Liver (tissue), 9 donors: ENCODE data around the gene ANXA6. TPM values are rescaled to one million over a fixed set of nuclear protein-coding genes. Genes with fewer than 3 reads are reported as not detected.

Experiments
- DNase-seq: peaks from one replicate; pipeline ENCODE4 v3.0.0-alpha.2; 2017; ENCODE audit warnings: low spot score
- H3K27ac ChIP-seq, 2 donors: one replicate each; pipeline ENCODE4 v1.7.0; 2013; ENCODE audit warnings: inconsistent platforms in 2 of 2, low read length in 2 of 2, control low read depth in 1 of 2, low read depth in 1 of 2, mild to moderate bottlenecking in 1 of 2
- H3K27me3 ChIP-seq, 4 donors: one replicate each; pipeline versions ENCODE4 v1.6.1 to v1.7.0; 2013; ENCODE audit warnings: low read length in 3 of 4, inconsistent platforms in 1 of 4, mild to moderate bottlenecking in 1 of 4, moderate library complexity in 1 of 4; ENCODE audit not compliant: control insufficient read depth in 4 of 4, insufficient read depth in 4 of 4
- H3K36me3 ChIP-seq, 4 donors: one replicate each; pipeline versions ENCODE4 v1.6.1 to v1.7.0; 2013; ENCODE audit warnings: low read length in 3 of 4, mild to moderate bottlenecking in 3 of 4, low read depth in 1 of 4, moderate library complexity in 1 of 4; ENCODE audit not compliant: control insufficient read depth in 4 of 4, insufficient read depth in 3 of 4
- H3K4me1 ChIP-seq, 4 donors: one replicate each; pipeline versions ENCODE4 v1.6.1 to v1.7.0; 2013; ENCODE audit warnings: low read length in 3 of 4, mild to moderate bottlenecking in 3 of 4, moderate library complexity in 1 of 4; ENCODE audit not compliant: control insufficient read depth in 4 of 4, insufficient read depth in 4 of 4
- H3K4me3 ChIP-seq, 3 donors: one replicate each; pipeline versions ENCODE4 v1.6.1 to v1.7.0; 2013; ENCODE audit warnings: low read length in 3 of 3, control low read depth in 1 of 3, low read depth in 1 of 3, mild to moderate bottlenecking in 1 of 3
- H3K9ac ChIP-seq, 2 donors: one replicate each; pipeline ENCODE4 v1.7.0; 2013; ENCODE audit warnings: low read length in 2 of 2, mild to moderate bottlenecking in 2 of 2, moderate library complexity in 2 of 2, control low read depth in 1 of 2, low read depth in 1 of 2
- H3K9me3 ChIP-seq, 4 donors: one replicate each; pipeline versions ENCODE4 v1.6.1 to v1.7.0; 2013; ENCODE audit warnings: low read length in 3 of 4; ENCODE audit not compliant: control insufficient read depth in 4 of 4
- ATF3 ChIP-seq: IDR thresholded peaks from 2 replicates; pipeline ENCODE4 v1.6.1; 2016; ENCODE audit warnings: antibody characterized with exemption
- CTCF ChIP-seq: fragments of 150-350 bp; IDR thresholded peaks from 2 replicates; pipeline ENCODE4 v1.5.1; 2017; ENCODE audit warnings: improper control_type of control experiment, low read depth, low read length; ENCODE audit not compliant: missing input control
- EGR1 ChIP-seq, 2 donors: IDR thresholded peaks; 2 replicates each; pipeline ENCODE4 v1.6.1; 2016 to 2018; ENCODE audit warnings: antibody characterized with exemption in 2 of 2, low read depth in 2 of 2
- FOXA2 ChIP-seq: IDR thresholded peaks from 2 replicates; pipeline ENCODE4 v1.6.1; 2016; ENCODE audit warnings: antibody characterized with exemption
- GABPA ChIP-seq, 2 donors: IDR thresholded peaks in 1 of 2; conservative IDR thresholded peaks in 1 of 2; 2 replicates each; pipeline ENCODE4 v1.6.1; 2016; ENCODE audit warnings: antibody characterized with exemption in 2 of 2, mild to moderate bottlenecking in 1 of 2, moderate library complexity in 1 of 2
- HNF4A ChIP-seq, 2 donors: conservative IDR thresholded peaks; 2 replicates each; pipeline ENCODE4 v1.6.1; 2016; ENCODE audit warnings: antibody characterized with exemption in 2 of 2, mild to moderate bottlenecking in 2 of 2
- HNF4G ChIP-seq: IDR thresholded peaks from 2 replicates; pipeline ENCODE4 v1.6.1; 2016; ENCODE audit warnings: antibody characterized with exemption
- JUND ChIP-seq, 2 donors: IDR thresholded peaks; 2 replicates each; pipeline ENCODE4 v1.6.1; 2016; ENCODE audit warnings: antibody characterized with exemption in 2 of 2
- MAX ChIP-seq: IDR thresholded peaks from 2 replicates; pipeline ENCODE4 v1.6.1; 2016; ENCODE audit warnings: antibody characterized with exemption
- NR2F2 ChIP-seq: IDR thresholded peaks from 2 replicates; pipeline ENCODE4 v1.6.1; 2016; ENCODE audit warnings: antibody characterized with exemption
- RAD21 ChIP-seq, 2 donors: IDR thresholded peaks; 2 replicates each; pipeline ENCODE4 v1.6.1; 2016; ENCODE audit warnings: antibody characterized with exemption in 2 of 2, mild to moderate bottlenecking in 2 of 2
- REST ChIP-seq: IDR thresholded peaks from 2 replicates; pipeline ENCODE4 v1.6.1; 2016; ENCODE audit warnings: antibody characterized with exemption, mild to moderate bottlenecking
- RXRA ChIP-seq, 2 donors: IDR thresholded peaks; 2 replicates each; pipeline ENCODE4 v1.6.1; 2017 to 2018; ENCODE audit warnings: antibody characterized with exemption in 2 of 2, mild to moderate bottlenecking in 1 of 2
- SP1 ChIP-seq: IDR thresholded peaks from 2 replicates; pipeline ENCODE4 v1.6.1; 2018; ENCODE audit warnings: antibody characterized with exemption, mild to moderate bottlenecking
- TAF1 ChIP-seq: conservative IDR thresholded peaks from 2 replicates; pipeline ENCODE4 v1.6.1; 2016; ENCODE audit warnings: antibody characterized with exemption, mild to moderate bottlenecking
- YY1 ChIP-seq: IDR thresholded peaks from 2 replicates; pipeline ENCODE4 v1.6.1; 2016; ENCODE audit warnings: antibody characterized with exemption, mild to moderate bottlenecking
- ZBTB33 ChIP-seq: IDR thresholded peaks from 2 replicates; pipeline ENCODE4 v1.6.1; 2016; ENCODE audit warnings: antibody characterized with exemption
- WGBS: extraction: QIAGEN DNeasy Blood & Tissue Kit; methylation state at CpG from one replicate; pipeline ENCODE4 v1.1.7; 2013; 5-methylcytosine and 5-hydroxymethylcytosine counted together
- polyA plus RNA-seq, 2 donors: library from polyadenylated mRNA; stranded (reverse) in 1 of 2; unstranded in 1 of 2; fragments of 200-250 nt in 1 of 2; fragments of >200 nt in 1 of 2; fragmentation: Nextera tagmentation in 1 of 2; extraction: Ambion mirVana in 1 of 2; gene quantifications; one replicate each; pipeline versions ENCODE4 v1.2.1 to v1.2.3, GENCODE V29; 2013 to 2015
- total RNA-seq, 2 donors: library from RNA; depleted of rRNA; stranded (reverse); fragments of >200 nt; gene quantifications; one replicate each; pipeline ENCODE4 v1.2.3, GENCODE V29; 2014
- donor health status: healthy.
- donor health status: healthy.
- donor health status: healthy.
- donor health status: healthy.
- donor health status: healthy.

The ANXA6 gene
- total and polyA plus RNA-seq, 4 donors: 52.7 to 215 (median 126) TPM

GRCh38 chr5:151181818-151182523 is 24.4 kb upstream of the ANXA6 start:
- no peak overlapping the region for H3K9ac ChIP-seq
- H3K27ac ChIP-seq: no peak overlapping the region
- H3K9me3 ChIP-seq: no peaks in the 10 kb centered on the region
- H3K4me3 ChIP-seq: no peak overlapping the region
- H3K36me3 ChIP-seq: peaks cover 0 to 12% (median 8%) of the 10 kb centered on the region in 4 donors
- 94% methylated on average over 4 of the region's 4 CpGs for WGBS
- TF ChIP-seq EGR1 (IDR thresholded peaks at IDR 0.05; ENCODE audit: low read depth in 2 of 2): no peak
- TF ChIP-seq ZBTB33: no peak
- DNase-seq: no peak
- no peaks in the 10 kb centered on the region for H3K27me3 ChIP-seq
- no peaks in the 10 kb centered on the region for H3K4me1 ChIP-seq

- H3K36me3 ChIP-seq: peaks cover 0 to 7% (median 4%) of the 10 kb centered on the region in 4 donors
- DNase-seq: no peak
- H3K9me3 ChIP-seq: no peaks in the 10 kb centered on the region
- TF ChIP-seq NR2F2 (no peak), MAX (no peak), GABPA (IDR thresholded peaks at IDR 0.05 in 1 of 2, conservative IDR thresholded peaks at IDR 0.05 in 1 of 2) (no peak), EGR1 (IDR thresholded peaks at IDR 0.05; ENCODE audit: low read depth in 2 of 2) (no peak)
- no peaks in the 10 kb centered on the region for H3K27me3 ChIP-seq
- no peak overlapping the region for H3K9ac ChIP-seq
- no peak overlapping the region for H3K27ac ChIP-seq
- 87% methylated on average over 6 of the region's 6 CpGs for WGBS
- no peak overlapping the region for H3K4me3 ChIP-seq
- H3K4me1 ChIP-seq: no peaks in the 10 kb centered on the region
Measured at GRCh38 chr5:151180291-151180690, 22.7 kb upstream of the ANXA6 start.

- Histone ChIP-seq H3K9ac (no peak overlapping the region), H3K4me3 (no peak overlapping the region), H3K27me3 (no peaks in the 10 kb centered on the region), H3K9me3 (no peaks in the 10 kb centered on the region), H3K36me3 (peaks cover 0 to 5% (median 2%) of the 10 kb centered on the region in 4 donors), H3K27ac (no peak overlapping the region), H3K4me1 (no peaks in the 10 kb centered on the region)
- no peak for DNase-seq
- TF ChIP-seq YY1 (no peak), RAD21 (IDR thresholded peaks at IDR 0.05) (no peak), REST (no peak), HNF4G (no peak), MAX (no peak), FOXA2 (no peak), HNF4A (conservative IDR thresholded peaks at IDR 0.05) (no peak), CTCF (no peak), JUND (IDR thresholded peaks at IDR 0.05) (no peak), GABPA (IDR thresholded peaks at IDR 0.05 in 1 of 2, conservative IDR thresholded peaks at IDR 0.05 in 1 of 2) (no peak), ZBTB33 (no peak), NR2F2 (no peak), RXRA (IDR thresholded peaks at IDR 0.05) (no peak), TAF1 (no peak), SP1 (no peak), ATF3 (no peak), EGR1 (IDR thresholded peaks at IDR 0.05; ENCODE audit: low read depth in 2 of 2) (no peak)
- 97% methylated on average over 4 of the region's 4 CpGs for WGBS
Measured at GRCh38 chr5:151179489-151179840, 21.9 kb upstream of the ANXA6 start.
